Activated CD8-positive, alpha-beta memory T cell treated with anti-CD3 and anti-CD28 coated beads for 1 hour (primary cell): ENCODE measurements around the gene TEX29.

Experiments used
- DNase-seq, 2 donors: peaks; one replicate each; pipeline ENCODE4 v3.0.0-alpha.2; 2020; ENCODE audit warnings: low read depth in 1 of 2; ENCODE audit errors: extremely low read depth in 1 of 2

TEX29 gene

GRCh38 chr13:111322001-111322915 is 1.8 kb downstream of the TEX29 start:
- no peak for DNase-seq

DNA sequence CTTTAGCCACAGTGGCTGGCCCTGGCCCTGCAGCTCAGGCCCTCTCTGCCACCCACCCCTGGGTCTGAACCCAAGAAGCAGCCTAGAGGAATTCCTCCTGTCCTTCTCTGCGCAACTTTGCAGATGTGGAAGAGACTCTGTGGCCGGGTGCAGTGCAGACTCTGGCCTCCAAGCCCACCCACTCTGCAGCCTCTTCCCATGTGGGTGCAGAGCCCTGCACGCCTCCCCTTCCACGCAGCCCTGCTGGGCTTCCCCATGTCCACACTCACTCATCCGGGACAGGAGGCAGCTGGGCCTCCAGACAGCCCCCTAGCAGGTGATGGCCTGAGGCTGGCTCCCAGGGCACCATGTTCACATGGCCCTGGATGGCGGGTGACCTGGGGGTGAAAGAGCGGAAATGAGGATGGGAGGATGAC is 2.5 kb downstream of the TEX29 start:
- no peak for DNase-seq

GRCh38 chr13:111323549-111323948 is 3.1 kb downstream of the TEX29 start:
- DNase-seq: no peak

DNA sequence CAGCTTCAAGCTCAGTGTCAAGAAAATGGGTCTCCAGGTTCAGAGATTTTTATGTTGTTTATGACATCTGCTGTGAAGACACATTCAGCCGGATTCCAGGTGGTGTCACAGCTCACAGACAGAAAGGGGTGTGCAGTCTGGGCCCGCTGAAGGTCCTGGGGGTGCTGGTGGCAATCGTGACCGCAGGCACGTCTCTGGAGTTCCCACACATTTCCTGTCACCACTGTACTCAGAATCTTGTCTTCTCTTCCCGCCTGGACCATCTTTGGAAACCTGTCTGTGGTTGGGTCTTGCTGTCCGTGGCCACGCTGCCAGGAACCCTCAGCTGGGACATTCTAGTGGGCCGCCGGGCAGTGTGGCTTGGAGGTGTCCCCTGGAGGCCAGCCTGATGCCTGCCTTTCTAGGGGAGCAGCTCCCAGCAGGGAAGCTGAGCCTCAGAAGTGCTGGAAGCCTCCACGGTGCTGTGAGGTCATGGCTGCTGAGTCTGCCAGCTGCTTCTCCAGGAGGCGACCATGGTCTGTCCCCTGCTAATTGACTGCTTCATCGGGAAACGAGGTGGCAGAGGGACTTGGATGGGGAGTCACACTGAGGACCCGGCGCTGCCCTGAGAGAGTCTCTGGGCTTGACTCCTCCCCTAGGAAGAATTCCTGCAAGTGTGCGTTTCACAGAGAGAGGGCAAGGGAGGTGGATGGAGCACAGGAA is 3.7 kb downstream of the TEX29 start:
- no peak for DNase-seq

DNA sequence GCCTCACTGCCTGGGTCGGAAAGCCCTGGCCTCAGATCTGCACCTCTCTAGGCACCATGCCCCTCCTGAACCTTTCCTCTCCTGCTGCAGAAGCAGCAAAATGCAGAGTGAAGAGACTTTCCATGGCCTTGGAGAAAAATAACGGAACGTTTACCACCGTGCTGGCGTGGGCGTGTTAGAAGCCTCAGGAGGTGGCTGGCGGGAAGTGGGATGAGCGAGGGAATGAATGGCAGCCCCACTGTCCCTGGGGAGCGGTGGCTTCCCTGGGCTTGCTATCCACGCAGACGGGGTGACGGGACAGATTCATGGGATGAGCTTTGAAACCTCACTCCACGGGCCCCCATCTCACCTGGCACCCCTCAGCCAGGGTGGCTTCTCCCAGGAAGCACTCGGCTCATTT is 4.3 kb downstream of the TEX29 start:
- no peak for DNase-seq

DNA sequence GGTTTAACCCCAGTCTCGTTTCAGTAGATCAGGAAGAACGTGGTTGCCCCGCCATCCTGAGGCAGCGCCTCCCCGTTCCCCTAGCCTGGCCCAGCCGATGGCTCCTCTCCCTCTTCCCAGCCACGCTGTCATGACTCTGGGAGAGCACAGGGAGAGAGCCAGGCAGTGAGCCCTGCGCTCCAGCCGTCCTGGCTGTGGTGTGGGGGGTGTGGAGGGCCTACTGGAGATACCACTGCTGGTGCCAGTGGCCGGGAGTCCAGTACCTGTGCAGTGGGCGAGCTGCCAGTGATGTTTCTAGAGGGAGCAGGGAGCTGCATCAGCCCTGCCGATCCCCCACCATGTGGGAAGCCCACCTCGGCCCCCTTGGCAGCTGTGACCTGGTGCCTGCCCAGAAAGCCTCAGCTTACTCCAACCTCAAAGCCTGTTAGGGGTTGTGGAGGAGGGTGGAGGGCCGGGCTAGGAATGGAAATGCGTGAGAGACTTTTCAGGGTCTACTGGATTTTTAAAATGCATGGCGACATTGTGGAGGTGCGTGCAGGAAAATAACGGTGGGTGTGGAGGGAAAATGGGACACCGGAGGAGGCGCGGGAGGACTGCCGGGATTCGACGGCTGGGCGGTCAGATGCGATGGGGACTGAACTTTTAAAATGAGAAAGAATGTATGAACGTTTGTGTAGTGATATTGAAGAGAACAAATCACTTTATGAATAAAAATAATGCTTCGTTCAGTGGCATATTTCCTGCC is 4.9 kb downstream of the TEX29 start:
- no peak for DNase-seq

DNA sequence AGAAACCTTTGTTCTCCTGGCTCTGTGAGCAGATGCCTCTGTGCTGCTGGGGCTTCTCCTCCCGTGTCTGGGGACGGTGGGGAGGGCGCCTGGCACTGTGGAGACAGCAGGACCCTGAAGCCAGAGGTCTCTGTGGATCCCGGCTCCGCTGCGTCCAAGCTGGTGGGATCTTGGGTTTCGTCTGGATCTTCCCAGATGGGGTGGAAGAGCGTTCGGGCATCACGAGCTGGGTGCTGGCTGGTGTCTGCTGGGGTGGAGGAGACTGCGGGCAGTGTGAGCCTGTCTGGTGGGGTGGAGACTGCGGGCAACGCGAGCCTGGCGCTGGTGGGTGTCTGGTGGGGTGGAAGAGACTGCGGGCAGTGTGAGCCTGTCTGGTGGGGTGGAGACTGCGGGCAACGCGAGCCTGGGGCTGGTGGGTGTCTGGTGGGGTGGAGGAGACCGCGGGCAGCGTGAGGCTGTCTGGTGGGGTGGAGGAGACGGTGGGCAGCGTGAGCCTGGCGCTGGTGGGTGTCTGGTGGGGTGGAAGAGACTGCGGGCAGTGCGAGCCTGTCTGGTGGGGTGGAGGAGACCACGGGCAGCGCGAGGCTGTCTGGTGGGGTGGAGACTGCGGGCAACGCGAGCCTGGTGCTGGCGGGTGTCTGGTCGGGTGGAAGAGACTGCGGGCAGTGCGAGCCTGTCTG is 5.6 kb downstream of the TEX29 start:
- DNase-seq: no peak

GRCh38 chr13:111326621-111326965 is 6.2 kb downstream of the TEX29 start:
- no peak for DNase-seq

DNA sequence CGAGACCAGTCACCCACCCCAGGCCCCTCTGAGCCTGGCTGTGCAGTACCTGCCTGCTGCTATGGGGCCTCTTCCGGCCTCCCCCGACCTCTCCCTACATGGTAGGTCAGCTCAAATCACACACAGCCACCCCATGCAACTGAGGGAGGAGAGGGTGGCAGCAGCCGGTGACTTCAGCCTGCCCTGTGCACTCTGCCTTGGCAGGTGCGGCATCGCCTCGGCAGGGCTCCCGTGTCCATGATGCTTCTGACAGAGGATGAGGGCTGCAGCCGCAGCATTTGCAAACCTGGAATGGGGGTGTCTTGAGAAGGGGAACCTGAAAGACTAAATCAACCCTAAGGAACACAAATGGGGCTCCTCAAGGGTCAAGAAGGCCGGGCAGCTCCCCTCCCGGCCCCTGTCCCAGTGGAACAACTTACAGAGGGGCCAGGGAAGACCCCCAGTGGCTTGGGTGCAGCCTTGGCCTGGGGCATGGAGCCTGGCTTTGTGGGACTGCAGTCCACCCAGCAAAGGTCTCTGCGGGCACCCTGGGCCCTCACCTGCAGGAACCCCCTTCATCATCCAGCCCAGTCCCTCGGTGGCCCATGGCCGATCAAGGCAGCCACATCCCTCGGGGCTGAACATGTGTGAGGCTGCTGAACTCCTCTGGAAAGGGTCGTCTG is 6.7 kb downstream of the TEX29 start:
- no peak for DNase-seq

GRCh38 chr13:111327730-111328573 is 7.5 kb downstream of the TEX29 start:
- no peak for DNase-seq

GRCh38 chr13:111328574-111329410 is 8.3 kb downstream of the TEX29 start:
- no peak for DNase-seq

GRCh38 chr13:111329641-111330040 is 9.2 kb downstream of the TEX29 start:
- no peak for DNase-seq

DNA sequence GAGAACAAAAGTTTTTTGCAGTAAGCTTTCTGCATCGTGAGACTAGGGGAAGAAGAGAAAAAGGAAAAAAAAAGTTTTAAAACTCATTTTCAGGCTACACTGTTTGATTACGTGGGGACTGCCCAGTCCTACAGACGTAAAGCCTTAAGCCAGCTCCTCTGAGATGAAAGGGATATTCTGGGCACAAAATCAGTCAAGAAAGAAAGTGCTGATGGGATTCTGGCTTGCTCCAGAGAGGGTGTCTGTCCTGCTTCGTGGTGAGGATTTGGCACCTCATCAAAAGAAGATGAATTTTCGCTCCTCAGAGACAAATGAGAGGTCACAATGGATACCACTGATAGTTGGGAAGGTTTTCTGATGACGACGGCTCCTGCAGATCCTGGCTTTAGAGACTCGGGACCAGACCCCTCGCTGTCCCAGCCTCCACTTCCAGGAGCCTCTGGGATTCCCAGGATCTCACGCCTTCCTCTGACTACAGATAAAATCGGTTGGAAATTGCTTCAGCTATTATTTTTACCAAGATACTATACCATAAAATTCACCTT is 9.7 kb downstream of the TEX29 start:
- no peak for DNase-seq

- DNase-seq: no peak
Observed at GRCh38 chr13:111335298-111335697, 14.9 kb downstream of the TEX29 start.

DNA sequence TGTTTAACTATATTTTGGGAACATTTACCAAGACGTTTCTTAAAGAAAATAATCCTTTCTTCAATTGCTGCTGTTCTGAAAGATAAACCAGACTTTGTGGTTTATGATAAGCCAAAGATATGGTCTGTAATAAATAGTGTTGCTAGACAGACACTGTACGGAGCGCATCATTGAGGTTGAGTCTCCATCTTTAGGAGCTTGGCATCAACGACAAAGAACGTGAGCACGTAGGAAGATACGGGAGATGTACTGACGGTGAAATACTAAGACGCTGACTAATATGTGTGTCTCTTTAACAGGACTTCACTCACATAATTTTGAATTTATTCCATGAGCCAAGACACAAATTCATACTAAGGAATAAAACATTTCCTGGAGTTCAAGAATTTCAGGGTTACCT is 16.2 kb downstream of the TEX29 start:
- DNase-seq: no peak

DNA sequence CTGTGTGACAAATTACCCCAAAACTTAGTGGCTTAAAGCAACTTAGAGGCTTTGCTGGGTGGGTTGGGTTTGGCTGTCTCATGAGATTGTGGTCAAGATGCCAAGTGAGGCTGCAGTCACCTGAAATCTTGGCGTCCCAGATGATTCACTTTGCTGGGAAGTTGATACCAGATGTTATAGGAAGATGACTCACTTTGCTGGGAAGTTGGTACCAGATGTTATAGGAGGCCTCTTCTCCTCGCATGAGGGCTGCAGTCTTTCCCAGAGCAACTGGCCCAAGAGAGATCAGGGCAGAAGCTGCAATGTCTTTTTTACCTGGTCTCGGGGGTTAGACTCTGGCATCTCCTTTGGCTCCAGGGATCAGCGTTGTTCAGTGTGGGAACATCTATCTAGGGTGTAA is 16.8 kb downstream of the TEX29 start:
- DNase-seq: no peak

GRCh38 chr13:111337741-111338140 is 17.3 kb downstream of the TEX29 start:
- no peak for DNase-seq

DNA sequence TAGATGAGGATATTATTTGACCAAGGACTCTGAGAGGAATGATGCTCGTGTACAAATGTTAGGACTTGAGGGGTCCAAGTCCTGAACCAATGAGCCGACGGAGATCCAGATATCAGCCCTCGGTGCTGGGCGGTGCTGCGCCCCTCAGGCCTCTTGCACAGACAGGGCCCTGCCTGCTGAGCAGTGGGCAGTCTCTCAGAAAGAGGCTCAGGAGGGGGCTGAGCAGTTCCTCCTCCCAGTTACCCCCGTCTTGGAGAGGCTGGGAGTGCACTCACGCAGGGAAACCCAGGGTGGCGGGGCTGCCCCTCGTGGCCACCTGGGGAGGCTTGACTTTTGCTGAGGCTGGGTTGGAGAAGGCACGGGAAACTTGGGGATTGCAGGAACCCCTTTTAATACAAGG is 18.4 kb downstream of the TEX29 start:
- DNase-seq: no peak
